Endothelial cell (in vitro differentiated cells): ENCODE results near the gene LYZL6. TPM values are rescaled to one million over a fixed set of nuclear protein-coding genes. Genes with fewer than 3 reads are reported as not detected.
"Not testable (repeated sequence)": the region's sequence is repeated elsewhere in the genome, so short reads cannot be mapped to it uniquely, and the experiment has no call there.

Experiments
- DNase-seq: peaks from one replicate; pipeline ENCODE4 v3.0.0; 2021; ENCODE audit warnings: low spot score
- H3K27ac Mint-ChIP-seq: one replicate; pipeline ENCODE4 v1.8.0; 2021; ENCODE audit warnings: mixed read lengths, inconsistent platforms; ENCODE audit not compliant: unreplicated experiment
- H3K27me3 Mint-ChIP-seq: one replicate; pipeline ENCODE4 v1.8.0; 2021; ENCODE audit warnings: mild to moderate bottlenecking, moderate library complexity, mixed read lengths, inconsistent platforms; ENCODE audit not compliant: unreplicated experiment
- H3K36me3 Mint-ChIP-seq: one replicate; pipeline ENCODE4 v1.8.0; 2021; ENCODE audit warnings: mild to moderate bottlenecking, low read depth, mixed read lengths, inconsistent platforms; ENCODE audit not compliant: unreplicated experiment
- H3K4me1 Mint-ChIP-seq: one replicate; pipeline ENCODE4 v1.8.0; 2021; ENCODE audit warnings: mild to moderate bottlenecking, mixed read lengths, inconsistent platforms; ENCODE audit not compliant: unreplicated experiment
- H3K4me3 Mint-ChIP-seq: one replicate; pipeline ENCODE4 v1.8.0; 2021; ENCODE audit warnings: mild to moderate bottlenecking, mixed read lengths, inconsistent platforms; ENCODE audit not compliant: unreplicated experiment
- H3K9me3 Mint-ChIP-seq: one replicate; pipeline ENCODE4 v1.8.0; 2021; ENCODE audit warnings: mixed read lengths, inconsistent platforms; ENCODE audit not compliant: unreplicated experiment
- CTCF ChIP-seq: fragments of 200-600 bp; sonication (generic); IDR thresholded peaks from one replicate; pipeline ENCODE4 v1.5.0; 2021; ENCODE audit warnings: antibody characterized with exemption; ENCODE audit not compliant: unreplicated experiment
- total RNA-seq: library from RNA; stranded (reverse); fragmentation: NEBNext Ultra II Directional; extraction: Animal tissue kit (Norgen Biotek cat#: 25700); gene quantifications from one replicate; pipeline ENCODE4 v1.2.1, GENCODE V29; 2021; ENCODE audit not compliant: unreplicated experiment

The LYZL6 gene
- total RNA-seq, 1 donor from 2014 or later, result not detected

- H3K27ac Mint-ChIP-seq, result no peak overlapping the region
- DNase-seq, result no peak
- H3K36me3 Mint-ChIP-seq, result no peaks in the 10 kb centered on the region
- no peak for TF ChIP-seq CTCF
- no peaks in the 10 kb centered on the region for H3K9me3 Mint-ChIP-seq
- H3K4me3 Mint-ChIP-seq, result no peak overlapping the region
- H3K4me1 Mint-ChIP-seq, result no peaks in the 10 kb centered on the region
- no peaks in the 10 kb centered on the region for H3K27me3 Mint-ChIP-seq
These were observed 41.8 kb downstream of the LYZL6 start for GRCh38 chr17:35901631-35902175.

GRCh38 chr17:35900708-35901480, 42.6 kb downstream of the LYZL6 start:
- Mint-ChIP-seq H3K4me3 (no peak overlapping the region), H3K9me3 (no peaks in the 10 kb centered on the region), H3K27ac (no peak overlapping the region), H3K27me3 (no peaks in the 10 kb centered on the region), H3K36me3 (no peaks in the 10 kb centered on the region), H3K4me1 (no peaks in the 10 kb centered on the region)
- no peak for DNase-seq
- TF ChIP-seq CTCF, result no peak

GRCh38 chr17:35900280-35900679, 43.2 kb downstream of the LYZL6 start:
- no peaks in the 10 kb centered on the region for H3K4me1 Mint-ChIP-seq
- no peak overlapping the region for H3K27ac Mint-ChIP-seq
- TF ChIP-seq CTCF, result no peak
- no peaks in the 10 kb centered on the region for H3K9me3 Mint-ChIP-seq
- no peaks in the 10 kb centered on the region for H3K36me3 Mint-ChIP-seq
- DNase-seq, result no peak
- H3K27me3 Mint-ChIP-seq, result no peaks in the 10 kb centered on the region
- H3K4me3 Mint-ChIP-seq, result no peak overlapping the region

GRCh38 chr17:35898283-35899070, 45.0 kb downstream of the LYZL6 start:
- no peak for DNase-seq
- no peaks in the 10 kb centered on the region for H3K9me3 Mint-ChIP-seq
- no peaks in the 10 kb centered on the region for H3K36me3 Mint-ChIP-seq
- TF ChIP-seq CTCF, result no peak
- H3K27ac Mint-ChIP-seq, result no peak overlapping the region
- H3K27me3 Mint-ChIP-seq, result no peaks in the 10 kb centered on the region
- H3K4me1 Mint-ChIP-seq, result no peaks in the 10 kb centered on the region
- H3K4me3 Mint-ChIP-seq, result no peak overlapping the region

- H3K27ac Mint-ChIP-seq, H3K36me3 Mint-ChIP-seq, H3K4me1 Mint-ChIP-seq, DNase-seq, H3K9me3 Mint-ChIP-seq, H3K4me3 Mint-ChIP-seq, H3K27me3 Mint-ChIP-seq: not testable (repeated sequence)
These were observed 45.7 kb downstream of the LYZL6 start for GRCh38 chr17:35897772-35898171.
